ENCODE data around the gene GSG1L2.

DNA sequence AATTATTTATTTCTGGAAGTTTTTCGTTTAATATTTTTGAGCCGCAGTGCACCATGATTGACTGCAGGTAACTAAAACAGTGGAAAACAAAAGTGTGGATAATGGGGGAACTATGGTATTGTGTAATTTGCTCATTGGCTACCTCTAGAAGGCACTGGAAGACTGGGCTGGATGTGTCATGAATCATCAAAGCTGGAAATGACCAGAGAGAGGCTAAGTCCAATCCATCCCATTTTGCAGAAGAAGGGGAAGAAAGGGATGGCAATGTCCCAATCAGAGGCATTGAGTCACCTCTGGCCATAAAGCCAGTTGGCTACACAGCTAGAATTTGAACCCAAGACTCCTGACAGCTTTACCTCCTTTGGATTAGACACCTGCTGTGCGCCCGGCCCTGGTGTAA is 33.2 kb upstream of the GSG1L2 start:
- TF ChIP-seq CTCF (IDR thresholded peaks at IDR 0.05) (no peak), POLR2A (IDR thresholded peaks at IDR 0.05) (no peak)

Data from right lobe of liver (tissue), 4 donors.